Endometrial microvascular endothelial cells (primary cell): ENCODE data around the gene MEMO1. TPM values are rescaled to one million over a fixed set of nuclear protein-coding genes. Genes with fewer than 3 reads are reported as not detected.

Experiments used
- in situ Hi-C: cut with HindIII; loops from 2 replicates; pipeline ENCODE4 v1.10.0; 2017; ENCODE audit warnings: low sequenced_read_pairs, low pct_unique_long_range_greater_than_20kb; ENCODE audit errors: inconsistent ontology term
- total RNA-seq: library from RNA; depleted of rRNA; stranded (reverse); fragments of >200 nt; gene quantifications from one replicate; pipeline ENCODE4 v1.2.3, GENCODE V29; 2015; ENCODE audit errors: inconsistent ontology term

MEMO1 gene
- total RNA-seq, 1 donor from 2014 or later = 77.0 TPM

DNA sequence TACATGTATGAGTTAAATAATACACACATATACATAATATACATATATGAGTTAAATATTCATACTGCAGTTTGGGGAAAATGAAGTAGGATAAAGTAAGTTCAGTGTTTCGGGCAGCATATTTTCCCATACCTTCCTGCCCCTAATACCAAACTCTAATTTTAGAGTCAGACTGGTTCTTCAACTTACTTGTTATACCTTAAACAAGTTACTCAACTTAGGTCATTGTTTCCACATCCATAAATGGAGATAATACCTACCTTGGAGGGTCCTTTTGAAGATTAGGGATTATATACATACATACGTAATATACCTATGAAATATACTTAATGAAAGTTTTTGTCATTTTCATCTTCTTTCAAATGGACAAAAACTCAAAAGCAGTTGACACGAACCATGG, 8.4 kb downstream of the MEMO1 start:
- in situ Hi-C loops = no loop called here

DNA sequence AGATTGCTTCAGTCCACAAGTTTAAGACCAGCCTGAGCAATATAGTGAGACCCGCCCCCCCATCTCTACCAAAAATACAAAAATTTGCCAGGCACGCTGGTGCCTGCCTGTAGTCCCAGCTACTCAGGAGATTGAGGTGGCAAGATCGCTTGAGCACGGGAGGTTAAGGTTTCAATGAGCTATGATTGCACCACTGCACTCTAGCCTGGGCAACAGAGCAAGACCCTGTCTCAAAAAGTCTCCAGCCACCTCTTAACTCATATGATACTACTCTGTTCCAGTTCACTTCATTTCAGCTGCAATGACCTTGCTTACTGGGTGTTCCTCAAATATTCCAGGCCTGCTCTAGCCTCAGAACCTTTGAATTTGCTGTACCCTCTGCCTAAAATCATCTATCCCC, 11.4 kb downstream of the MEMO1 start:
- in situ Hi-C loops = no loop called here

DNA sequence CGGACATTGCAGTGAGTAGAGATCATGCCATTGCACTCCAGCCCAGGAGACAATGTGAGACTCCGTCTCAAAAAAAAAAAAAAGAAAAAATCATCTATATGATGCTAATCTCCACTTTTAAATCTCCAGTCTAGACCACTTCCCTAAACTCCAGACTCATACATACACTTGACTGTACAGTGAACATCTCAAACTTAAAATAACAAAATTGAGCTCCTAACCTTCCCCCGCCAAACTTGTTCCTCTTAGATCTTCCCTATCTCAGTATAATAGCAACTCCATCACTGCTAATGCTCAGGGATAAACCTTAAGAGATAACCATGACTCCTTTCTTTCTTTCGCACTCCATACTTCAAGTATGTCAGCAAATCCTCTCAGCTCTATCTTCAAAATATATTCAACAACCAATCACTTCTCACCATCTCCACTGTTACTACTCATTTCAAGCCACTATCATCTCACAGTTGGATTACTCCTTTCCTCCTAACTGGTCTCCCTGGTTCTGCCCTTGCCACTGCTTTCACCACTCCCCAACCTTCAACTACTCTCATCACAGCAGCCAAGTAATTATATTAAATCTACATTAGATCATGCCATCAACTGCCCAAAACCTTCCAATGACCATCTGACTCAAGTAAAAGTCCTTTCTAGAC, 12.0 kb downstream of the MEMO1 start:
- in situ Hi-C loops = no loop called here

DNA sequence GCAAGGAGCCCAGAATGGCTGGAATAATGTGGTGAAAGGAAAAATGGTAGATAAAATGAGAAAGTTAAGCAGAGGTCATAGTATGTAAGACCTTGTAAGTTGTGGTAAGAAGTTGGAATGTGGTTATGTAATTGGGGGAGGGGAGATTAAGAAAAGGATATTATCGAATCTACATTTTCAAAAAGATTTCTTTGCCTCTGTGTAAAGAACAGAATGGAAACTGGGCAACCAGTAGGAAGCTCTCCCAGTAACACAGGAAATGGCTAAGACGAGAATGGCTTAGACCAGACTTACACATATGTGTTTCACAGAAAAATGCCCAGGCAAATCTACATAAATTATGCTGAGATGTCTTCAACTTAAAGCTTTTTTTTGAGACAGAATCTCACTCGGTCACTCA, 13.2 kb downstream of the MEMO1 start:
- in situ Hi-C loops = no loop called here

- in situ Hi-C loops = no loop called here
These were observed 14.1 kb downstream of the MEMO1 start for GRCh38 chr2:31996571-31997150.

DNA sequence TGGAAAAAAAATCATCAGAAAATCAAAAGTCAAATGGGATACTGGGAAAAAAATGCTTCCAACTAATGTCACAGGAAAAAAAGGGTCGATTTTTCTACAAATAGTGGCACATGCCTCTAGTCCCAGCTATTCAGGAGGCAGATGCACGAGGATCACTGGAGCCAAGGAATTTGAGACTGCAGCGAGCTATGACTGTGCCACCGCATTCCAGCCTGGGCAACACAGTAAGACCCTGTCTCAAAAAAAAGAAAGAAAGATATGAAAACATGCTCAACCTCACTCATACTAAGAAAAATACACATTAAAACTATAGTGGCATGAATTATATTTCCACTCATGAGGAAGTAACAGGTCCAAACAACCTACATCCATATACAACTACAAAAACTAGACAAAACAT, 17.9 kb downstream of the MEMO1 start:
- in situ Hi-C loops = no loop called here

GRCh38 chr2:31992025-31992579, 18.7 kb downstream of the MEMO1 start:
- in situ Hi-C loops = no loop called here

GRCh38 chr2:31989946-31990345, 20.9 kb downstream of the MEMO1 start:
- in situ Hi-C loops = no loop called here

- in situ Hi-C loops = no loop called here
These were observed 23.2 kb downstream of the MEMO1 start for GRCh38 chr2:31987454-31988220.

GRCh38 chr2:31986906-31987305, 23.9 kb downstream of the MEMO1 start:
- in situ Hi-C loops = no loop called here

DNA sequence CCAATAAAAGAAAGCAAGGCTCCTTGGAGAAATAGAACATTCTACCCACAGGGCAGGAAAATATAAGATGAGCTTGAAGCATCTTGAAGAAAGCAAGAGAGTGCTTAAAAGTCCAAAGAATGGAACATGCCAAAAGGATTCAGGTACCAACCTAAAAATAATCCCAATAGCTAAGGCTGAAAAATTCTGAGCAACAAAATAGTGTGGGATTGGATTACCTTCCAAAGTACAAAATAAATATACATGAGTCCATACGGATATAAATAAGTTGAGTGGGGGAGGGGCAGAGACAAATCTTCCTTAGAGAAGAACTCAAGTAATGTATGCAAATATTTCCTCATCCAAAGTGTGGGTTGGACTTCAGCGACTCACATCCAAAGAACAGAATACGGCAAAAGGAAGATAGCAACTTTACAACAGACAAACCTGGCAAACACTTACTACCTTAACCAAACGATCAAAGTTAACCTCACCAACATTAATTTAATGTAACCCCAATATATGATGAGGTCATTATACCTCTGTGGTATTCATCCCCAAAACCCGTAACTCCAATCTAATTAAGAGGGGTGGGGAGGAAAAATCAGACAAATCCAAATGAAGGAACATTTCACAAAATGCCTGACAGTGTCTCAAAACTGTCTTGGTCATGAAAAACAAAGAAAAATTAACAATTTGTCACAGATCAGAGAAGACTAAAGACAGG, 26.9 kb downstream of the MEMO1 start:
- in situ Hi-C loops = no loop called here

- in situ Hi-C loops = no loop called here
These were observed 30.0 kb downstream of the MEMO1 start for GRCh38 chr2:31980674-31981356.

DNA sequence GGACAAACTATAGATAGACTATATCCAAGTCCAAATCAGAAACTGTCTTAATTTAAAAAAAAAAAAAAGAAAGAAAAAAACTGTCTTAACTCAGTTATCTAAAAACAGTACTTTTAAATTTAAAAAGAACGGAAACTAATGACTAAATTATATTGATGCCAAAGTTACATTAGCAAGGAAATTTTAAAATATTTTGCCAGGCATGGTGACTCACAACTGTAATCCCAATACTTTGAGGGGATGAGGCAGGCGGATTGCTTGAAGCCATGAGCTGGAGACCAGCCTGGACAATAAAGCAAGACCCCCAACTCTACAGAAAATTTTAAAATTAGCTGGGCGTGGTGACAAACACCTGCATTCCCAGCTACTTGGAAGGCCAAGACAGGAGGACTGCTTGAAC, 30.9 kb downstream of the MEMO1 start:
- in situ Hi-C loops = no loop called here

GRCh38 chr2:31979018-31979417, 31.8 kb downstream of the MEMO1 start:
- in situ Hi-C loops = no loop called here

- in situ Hi-C loops = no loop called here
These were observed 32.4 kb downstream of the MEMO1 start for GRCh38 chr2:31978436-31978835.

DNA sequence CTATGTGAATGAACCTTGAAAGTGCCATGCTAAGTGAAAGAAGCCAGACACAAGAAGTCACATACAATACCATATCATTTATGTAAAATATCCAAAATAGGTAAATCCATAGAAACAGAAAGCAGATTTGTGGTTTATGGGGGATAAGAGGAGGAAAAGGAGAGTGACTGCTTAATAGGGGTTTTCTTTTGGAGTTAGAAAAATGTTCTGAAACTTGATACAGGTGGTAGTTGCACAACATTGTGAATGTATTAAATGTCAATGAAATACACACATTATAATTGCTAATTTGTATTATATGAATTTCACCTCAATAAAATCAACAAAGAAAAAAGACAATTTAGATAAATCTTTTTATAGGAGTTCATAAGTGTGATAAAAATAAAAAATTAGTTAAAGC, 37.1 kb downstream of the MEMO1 start:
- in situ Hi-C loops = no loop called here

- in situ Hi-C loops = no loop called here
These were observed 38.7 kb downstream of the MEMO1 start for GRCh38 chr2:31972059-31972458.

DNA sequence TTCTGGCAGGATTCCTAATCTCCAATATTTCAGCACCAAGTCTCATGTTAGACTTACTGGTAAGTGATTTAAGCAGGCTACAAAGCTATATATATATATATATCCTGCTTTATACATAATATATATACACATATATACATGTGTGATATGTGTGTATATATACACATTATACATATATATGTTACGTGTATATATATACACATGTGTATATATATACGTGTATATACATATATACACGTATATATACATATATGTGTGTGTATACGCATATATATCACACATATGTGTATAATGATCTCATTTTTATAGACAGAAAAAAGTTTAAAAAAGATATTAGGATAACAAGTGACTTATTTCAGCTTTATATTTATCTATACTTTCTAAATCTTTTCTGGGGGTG, 41.6 kb downstream of the MEMO1 start:
- in situ Hi-C loops = no loop called here

DNA sequence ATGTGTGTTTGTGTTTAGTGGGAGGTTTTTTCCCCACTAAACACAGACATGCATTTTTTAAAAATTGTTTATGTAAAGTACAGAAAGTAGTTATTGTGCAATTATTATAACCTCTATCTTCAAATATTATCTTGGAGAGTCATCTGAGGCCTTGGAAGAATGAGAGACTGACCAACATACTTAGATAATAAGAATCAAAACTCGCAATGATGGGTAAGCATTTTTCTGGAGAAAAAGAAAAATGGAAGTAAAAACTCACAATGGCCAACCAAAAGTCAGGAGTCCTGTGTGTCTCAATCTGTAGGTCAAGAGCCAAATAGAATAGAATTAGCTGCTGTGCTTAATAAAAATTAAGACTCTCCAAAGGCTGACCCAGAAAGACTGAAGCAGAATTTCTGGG, 43.0 kb downstream of the MEMO1 start:
- in situ Hi-C loops = no loop called here
